ENCODE data around the gene ZSCAN30.

The ZSCAN30 gene
- total RNA-seq: 2.4 to 14.0 (median 8.4) reads per million in 17 experiments

DNA sequence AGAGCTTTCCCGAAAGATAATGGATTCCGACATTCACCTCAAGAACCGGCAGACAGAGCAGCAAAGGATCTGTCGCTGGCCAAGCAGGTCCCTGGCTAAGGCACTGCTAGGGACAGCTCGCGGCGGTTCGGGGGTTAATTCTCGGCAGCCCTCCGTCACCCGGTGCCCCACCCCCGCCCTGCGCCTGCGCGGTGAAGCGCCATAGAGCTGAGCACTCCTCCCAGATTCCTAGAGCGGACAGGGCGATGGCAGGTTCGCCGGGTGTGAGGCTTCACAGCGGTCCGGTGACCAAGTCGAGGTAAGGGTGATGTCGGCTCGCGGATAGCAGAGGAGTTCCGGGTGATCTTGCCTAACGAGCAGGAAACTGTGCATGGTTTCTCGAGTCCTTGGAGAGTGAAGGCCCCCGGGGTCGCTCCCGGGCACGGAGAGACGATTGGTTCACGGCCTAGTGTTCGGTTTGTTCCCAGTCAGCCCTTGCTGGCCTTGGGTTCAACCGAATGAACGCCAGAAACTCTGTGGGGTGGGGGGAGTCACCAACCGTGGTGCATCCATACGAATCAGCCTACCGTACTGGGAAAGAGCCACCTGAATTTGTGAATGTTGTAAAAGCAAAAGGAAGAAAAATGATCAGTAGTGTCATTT lies at the start of gene ZSCAN30:
Gene ZSCAN30, minus strand, starts transcription at position 136 of the 642 bp plus-strand sequence. CDS start 25,877 bp downstream, outside the sequence.
- DNase-seq: peak; percentile 96 to 98 (median 96)

GRCh38 chr18:35337286-35337685 lies 47.3 kb upstream of the ZSCAN30 start:
- no peak for DNase-seq

DNA sequence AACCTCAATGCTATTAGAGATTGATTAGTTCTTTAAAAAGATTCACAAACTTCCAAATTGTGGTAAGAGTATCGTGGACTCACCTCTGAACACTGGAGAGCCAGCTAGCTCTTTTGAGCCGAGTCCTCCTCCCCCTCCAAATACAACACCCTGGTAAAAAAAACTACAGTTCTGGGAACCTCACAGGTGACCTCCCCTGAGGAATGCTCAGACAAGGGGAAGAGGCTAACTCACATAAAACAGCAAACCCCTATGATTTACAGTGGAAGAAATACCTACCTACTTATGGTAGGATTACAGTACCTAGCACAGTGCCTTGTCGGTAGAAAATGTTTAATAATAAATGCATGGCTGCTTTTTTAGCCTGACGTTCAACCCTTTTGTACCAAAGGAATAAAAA lies 45.8 kb upstream of the ZSCAN30 start:
- DNase-seq: no peak

DNA sequence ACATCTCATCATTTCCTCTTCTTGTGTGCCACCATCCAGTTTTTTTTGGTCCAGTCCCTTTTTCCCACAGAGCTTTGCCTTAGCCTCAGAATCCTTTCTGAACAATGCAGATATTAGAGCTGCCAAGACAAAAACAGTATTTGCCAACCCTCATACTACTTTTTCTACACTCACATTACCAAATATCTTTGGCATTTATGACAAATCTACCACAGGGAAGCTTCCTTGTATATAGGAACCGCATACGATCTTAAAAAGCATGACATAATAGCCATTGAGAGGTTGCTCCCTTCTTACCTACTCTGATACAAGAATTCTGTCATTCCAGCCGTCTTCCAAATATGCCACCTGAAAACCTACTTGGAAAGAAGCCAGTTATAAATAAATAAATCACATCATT lies 44.8 kb upstream of the ZSCAN30 start:
- no peak for DNase-seq

DNA sequence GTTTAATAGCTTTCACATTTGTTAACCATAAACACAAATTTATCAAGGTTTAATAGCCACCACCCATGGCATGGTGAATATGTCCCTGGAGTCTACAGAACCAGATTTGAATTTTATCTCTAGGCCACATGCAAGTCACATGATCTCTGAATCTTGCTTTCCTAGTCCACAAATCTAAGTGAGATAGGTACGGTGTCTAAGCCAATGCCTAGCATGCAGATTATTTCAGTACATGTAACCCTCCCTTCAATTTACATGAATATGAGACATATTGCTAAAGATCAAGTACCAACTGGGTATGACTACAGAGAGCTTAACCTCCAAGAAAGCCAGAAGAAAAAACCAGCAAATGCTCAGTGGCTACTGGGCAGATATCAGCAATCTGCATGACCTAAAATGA lies 44.2 kb upstream of the ZSCAN30 start:
- no peak for DNase-seq

GRCh38 chr18:35331367-35332087 lies 41.5 kb upstream of the ZSCAN30 start:
- DNase-seq: no peak

GRCh38 chr18:35328868-35329267 lies 38.8 kb upstream of the ZSCAN30 start:
- no peak for DNase-seq

- DNase-seq: no peak
Measured at GRCh38 chr18:35326695-35327387, 36.8 kb upstream of the ZSCAN30 start.

DNA sequence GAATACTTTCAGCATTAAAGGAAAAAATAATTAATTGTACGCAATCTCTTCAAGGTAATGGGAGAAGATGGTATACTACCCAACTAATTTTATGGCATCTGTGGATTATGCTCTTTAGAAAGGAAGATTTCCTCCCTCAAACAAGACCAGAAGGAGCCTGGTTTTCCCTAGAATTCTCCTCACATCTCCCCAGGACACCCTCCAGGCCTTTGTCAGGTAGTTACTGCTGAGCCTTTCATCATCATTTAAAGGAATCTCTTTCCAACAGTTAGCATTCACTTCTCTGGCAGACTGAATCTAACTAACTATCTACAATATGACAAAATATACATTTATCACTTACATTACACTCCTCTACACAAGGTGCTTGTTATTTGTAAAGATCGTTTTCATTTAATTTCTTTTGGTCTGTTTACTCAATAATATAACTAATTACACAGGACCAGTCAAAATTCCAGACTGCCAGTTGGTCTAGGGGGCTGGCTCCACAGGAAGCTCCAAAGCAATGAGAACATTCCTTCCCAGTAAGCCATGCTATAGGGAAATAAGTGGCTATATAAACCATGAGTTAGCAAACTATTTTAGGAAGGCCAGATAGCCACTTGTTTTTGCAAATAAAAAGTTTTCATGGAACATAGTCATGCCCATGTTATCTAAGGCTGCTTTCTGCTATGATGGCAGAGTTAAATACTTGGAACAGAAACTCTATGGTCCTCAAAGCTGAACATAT lies 35.1 kb upstream of the ZSCAN30 start:
- no peak for DNase-seq

DNA sequence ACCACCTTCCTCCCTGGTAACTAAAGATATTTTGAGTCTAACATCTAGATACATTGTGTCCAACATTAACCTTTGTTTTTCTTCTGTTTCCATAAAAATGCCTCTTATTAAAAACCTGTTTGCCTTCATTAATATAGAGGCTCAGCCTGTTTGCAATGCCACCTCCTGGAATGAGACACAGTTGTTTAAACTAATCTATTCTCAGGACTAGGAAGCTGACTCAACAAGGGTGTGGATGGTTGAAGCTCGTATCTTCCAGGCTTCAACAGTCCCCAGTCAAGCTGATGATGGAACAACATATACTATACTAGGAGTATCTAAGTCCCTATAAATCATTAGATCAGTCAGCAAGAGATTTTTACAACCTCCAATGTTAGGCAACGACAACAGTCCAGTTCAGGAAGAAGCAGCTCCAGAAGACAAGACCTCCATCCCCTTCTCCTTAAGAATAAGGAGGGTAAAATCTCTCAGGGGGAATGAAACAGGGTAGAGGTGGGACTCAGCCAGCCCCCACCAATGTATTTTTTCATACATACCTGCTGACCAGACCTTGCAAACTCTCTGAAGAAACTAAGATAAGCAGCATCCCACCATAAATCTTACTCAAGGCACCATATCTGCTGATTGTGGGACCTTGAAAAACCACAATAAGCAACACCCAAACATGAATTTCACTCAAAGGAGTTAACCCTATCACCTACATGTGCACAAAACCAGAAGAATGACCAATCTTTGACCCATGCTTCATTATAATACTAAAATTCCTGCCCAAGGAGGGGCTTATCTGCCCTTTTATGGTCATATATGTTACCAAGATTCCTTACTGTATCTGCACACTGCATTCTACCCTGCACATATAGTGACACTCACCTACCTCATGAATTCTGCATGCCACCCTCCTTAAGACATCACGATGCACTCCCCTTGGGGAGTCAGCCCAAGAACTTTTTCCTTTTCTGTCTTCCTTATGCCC lies 32.7 kb upstream of the ZSCAN30 start:
- DNase-seq: no peak

DNA sequence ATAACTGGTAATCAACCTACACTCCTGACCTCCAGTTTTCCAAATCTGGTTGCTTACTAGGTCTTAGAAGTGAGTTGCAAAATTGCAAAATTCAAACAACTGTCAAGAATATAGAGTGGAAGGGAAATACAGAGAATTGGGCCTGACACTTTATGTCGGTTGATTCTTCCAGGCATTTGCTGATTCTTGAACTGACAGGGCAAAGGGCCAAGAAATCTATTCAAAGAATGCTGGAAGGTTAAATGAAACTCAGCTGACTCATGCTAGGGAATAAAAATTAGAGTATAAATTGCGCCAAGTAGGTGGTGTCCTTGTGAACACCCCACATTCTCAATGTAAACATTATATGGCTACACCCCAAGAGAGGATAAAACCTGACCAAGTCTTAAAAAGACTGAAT lies 21.5 kb upstream of the ZSCAN30 start:
- DNase-seq: no peak

DNA sequence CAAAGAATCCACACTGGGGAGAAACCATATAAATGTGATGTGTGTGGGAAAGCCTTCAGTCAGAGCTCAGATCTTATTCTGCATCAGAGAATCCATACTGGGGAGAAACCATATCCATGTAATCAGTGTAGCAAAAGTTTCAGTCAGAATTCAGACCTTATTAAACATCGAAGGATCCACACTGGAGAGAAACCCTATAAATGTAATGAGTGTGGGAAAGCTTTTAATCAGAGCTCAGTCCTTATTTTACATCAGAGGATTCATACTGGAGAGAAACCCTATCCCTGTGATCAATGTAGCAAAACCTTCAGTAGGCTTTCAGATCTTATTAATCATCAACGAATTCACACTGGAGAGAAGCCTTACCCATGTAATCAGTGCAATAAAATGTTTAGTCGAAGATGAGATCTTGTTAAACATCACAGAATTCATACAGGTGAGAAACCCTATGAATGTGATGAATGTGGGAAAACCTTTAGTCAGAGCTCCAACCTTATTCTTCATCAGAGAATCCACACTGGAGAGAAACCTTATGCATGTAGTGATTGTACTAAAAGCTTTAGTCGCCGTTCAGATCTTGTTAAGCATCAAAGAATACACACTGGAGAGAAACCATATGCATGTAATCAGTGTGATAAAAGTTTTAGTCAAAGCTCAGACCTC lies 16.7 kb upstream of the ZSCAN30 start:
- DNase-seq: no peak

DNA sequence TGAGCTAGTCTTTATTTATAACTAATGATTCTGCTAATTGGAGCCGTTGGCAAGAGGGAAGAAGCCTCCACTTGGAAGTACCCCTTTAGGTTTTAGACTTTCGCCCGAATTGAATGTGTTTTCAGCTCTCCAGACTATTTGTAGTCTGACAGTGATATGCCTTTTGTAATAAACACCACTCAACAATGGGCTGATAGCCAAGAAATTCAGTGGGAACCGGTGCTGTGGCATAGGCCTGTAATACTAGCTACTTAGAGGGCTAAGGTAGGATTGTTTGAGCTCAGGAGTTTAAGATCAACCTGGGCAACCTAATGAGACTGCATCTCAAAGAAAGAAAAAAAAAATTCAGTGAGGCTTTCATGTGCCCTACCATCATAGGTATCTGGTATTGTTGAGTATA lies 13.6 kb upstream of the ZSCAN30 start:
- no peak for DNase-seq

DNA sequence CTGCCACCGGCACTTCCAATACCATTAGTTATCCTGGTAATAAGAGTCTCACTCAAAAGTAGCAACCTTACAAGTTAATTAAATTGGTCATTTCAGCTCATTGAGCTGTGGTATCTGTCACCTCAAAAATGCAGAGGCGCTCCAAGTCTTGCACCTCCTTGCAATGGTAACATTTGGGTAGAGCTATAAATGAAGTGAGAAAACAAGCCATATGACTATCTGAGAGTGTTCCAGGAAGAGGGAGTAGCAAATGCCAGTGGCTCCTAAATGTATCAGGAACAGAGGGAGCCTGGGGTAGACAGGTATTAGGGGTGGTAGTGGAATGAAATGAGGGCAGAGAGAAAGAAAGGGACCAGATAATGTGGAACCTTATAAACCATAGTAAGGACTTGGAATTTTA lies 6.0 kb upstream of the ZSCAN30 start:
- DNase-seq: no peak

- no peak for DNase-seq
Measured at GRCh38 chr18:35291166-35291565, 1.1 kb upstream of the ZSCAN30 start.

DNA sequence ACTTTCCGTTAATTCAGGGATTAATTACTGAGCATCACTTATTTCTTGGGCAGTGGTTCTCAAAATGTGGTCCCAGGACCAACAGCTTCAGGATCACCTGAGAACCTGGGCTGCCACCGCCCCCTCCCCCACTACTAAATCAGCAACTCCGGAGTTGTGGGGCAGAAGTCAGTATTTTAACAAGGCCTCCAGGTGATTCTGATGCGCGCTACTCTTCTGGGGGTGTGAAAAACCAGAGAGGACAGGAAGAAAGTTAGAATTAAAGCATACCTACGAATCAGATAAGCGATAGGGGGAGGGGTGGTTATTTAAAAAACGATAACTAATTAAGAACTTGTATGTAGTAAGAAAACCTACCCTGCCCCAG lies 319 bp downstream of the ZSCAN30 start:
- peak in 1 of 4 experiments; percentile 20 for DNase-seq

- DNase-seq: peak; percentile 3 to 48 (median 35)
Measured at GRCh38 chr18:35289293-35289692, 736 bp downstream of the ZSCAN30 start.

DNA sequence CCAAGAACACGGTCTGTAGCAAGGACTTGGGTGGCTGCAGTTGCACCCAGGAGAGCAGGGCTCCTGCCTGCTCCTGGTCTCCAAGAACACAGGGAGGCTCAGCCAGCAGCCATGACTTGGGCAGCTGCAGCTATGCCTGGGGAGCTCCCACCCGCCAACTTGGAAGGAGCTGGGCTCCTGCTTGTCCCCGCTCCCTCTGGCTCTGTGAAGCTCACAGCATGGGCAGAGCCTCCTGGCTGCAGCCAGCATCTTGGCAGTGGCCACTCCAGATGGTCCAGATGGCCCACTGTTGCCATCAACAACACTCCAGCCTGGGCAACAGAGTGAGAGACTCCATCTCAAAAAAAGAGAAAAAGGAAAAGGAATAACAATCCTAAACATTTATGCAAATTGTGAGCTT lies 5.2 kb downstream of the ZSCAN30 start:
- no peak for DNase-seq

DNA sequence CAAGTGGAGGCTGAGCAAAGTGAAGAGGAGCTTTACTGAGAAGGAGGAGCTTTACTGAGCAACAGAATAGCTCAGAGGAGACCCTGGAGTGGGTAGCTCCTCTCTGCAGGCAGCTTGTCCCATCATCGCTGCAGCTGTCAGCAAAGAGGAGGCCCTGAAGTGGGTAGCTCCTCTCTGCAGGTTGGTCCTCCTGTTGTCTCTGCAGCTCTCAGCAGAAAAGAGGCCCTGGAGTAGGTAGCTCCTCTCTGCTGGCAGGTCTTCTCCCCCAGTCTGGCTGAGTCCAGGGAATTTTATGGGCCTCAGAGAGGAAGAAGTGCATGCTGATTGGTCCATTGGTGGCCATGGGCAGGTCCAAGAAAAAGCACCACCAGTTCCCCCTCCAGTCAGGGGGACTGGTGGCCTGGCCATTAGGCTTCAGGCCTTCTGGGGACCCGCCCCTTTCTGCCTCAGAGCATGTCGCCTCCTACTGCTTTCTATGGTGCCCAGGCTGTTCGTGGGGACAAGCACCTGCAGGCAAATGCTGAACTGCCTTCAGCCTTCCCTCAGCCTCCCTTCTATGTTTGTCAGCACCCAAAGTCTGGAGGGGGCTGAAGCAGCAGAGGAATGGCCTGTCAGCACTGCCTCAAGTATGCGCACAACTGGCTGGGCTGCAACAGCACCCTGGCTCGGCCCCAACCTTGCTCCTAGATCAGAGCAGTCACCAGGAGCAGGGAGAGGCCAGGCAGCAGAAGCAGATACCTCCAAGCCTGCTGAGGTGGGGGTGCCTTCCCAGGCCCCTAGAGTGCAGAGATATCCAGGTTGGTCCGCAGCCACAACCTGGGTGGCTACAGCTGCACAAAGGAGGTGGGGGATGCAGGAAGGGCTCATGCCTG lies 5.9 kb downstream of the ZSCAN30 start:
- DNase-seq: no peak

- DNase-seq: peak in 2 of 4 experiments; percentile 9 to 25
Measured at GRCh38 chr18:35282353-35282752, 7.7 kb downstream of the ZSCAN30 start.

Measured in suppressor macrophage (primary cell).